ENCODE data around the gene SDE2.

GRCh38 chr1:225979421-225979820 lies 19.7 kb downstream of the SDE2 start:
- no peak for TF ChIP-seq POLR2A (IDR thresholded peaks at IDR 0.05; ENCODE audit: low read depth, low read length)
- no peak for TF ChIP-seq TAF1 (IDR thresholded peaks at IDR 0.05; ENCODE audit: borderline replicate concordance, low read depth, low read length)

All from GM12892 (cell line).